ENCODE data around the gene CLBA1.

The CLBA1 gene

DNA sequence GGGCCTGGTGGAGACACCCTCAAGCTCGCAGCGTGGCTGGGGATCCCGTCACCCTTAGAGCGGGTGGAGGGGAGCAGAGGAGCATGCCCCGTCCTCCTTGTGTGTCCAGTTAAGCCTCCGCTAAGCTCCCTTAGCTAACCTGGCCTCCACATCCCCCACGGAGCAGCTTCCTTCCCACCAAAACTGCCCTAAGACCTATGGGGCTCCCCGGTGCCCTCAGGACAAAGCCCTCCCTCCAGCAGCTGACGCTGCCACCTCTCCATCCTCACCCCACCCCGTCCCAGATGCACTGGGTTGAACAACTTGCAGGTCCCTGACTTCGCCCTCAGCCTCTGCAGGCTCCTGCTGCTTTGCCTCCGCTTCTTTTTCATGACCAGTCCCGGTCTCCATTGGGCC is 11.4 kb upstream of the CLBA1 start:
- no peaks in the 10 kb centered on the region for H3K36me3 ChIP-seq (ENCODE audit: insufficient read depth, insufficient read length, low read length)
- no peaks in the 10 kb centered on the region for H3K9me3 ChIP-seq (ENCODE audit: insufficient read depth, low read length)
- peaks cover 51% of the 10 kb centered on the region for H3K4me1 ChIP-seq (ENCODE audit: insufficient read depth, insufficient read length)
- peaks cover 23% of the 10 kb centered on the region for H3K27me3 ChIP-seq (ENCODE audit: insufficient read depth, insufficient read length)
- no peak for DNase-seq (ENCODE audit: low read depth, low spot score)
- no peak for TF ChIP-seq SUZ12 (IDR thresholded peaks at IDR 0.05; ENCODE audit: extremely low read depth, insufficient read depth, insufficient read length)
- no peak for TF ChIP-seq YY1 (IDR thresholded peaks at IDR 0.05; ENCODE audit: insufficient read depth, insufficient read length)
- no peak for TF ChIP-seq ZNF274 (IDR thresholded peaks at IDR 0.05; ENCODE audit: low read depth, low read length)
- no peak overlapping the region for H3K4me3 ChIP-seq (ENCODE audit: insufficient read length, low read depth)
- H3K9ac ChIP-seq (ENCODE audit: insufficient read length, low read depth): peak overlapping the region; percentile 26

DNA sequence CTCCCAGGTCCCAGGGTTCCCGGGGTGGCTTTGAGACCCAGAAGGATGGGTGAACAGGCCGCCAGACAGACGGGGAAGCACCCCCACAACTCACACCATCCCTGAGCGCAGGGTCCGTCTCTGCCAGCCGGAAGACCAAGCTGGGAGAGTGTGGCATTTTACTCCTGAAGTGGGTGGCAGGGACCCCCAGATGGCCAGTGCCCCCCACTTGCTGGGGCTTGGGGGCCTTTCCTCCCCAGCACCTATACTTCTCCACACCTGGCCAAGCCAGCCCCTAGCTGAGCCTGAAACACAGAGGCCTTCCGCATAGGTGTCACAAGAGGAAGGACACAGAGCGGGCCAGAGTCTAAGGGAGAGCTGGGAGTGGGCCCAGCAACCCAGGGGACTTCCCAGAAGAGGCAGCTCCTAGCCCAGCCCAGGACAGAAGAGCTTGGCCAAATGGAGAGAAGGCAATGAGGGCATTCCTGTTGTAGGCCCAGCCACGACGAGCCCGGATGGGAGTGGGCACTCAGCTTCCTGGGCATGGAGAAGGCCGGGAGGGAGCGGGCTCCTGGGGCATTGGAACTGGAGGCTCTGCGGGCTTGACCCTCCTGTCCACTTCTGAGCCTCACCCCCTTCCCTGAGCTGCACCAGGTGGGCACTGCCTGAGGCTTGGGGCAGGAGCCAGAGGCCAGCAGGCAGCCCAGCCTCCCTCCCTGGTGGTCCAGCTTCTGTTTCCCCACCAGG is 10.8 kb upstream of the CLBA1 start:
- DNase-seq (ENCODE audit: low read depth, low spot score): no peak

DNA sequence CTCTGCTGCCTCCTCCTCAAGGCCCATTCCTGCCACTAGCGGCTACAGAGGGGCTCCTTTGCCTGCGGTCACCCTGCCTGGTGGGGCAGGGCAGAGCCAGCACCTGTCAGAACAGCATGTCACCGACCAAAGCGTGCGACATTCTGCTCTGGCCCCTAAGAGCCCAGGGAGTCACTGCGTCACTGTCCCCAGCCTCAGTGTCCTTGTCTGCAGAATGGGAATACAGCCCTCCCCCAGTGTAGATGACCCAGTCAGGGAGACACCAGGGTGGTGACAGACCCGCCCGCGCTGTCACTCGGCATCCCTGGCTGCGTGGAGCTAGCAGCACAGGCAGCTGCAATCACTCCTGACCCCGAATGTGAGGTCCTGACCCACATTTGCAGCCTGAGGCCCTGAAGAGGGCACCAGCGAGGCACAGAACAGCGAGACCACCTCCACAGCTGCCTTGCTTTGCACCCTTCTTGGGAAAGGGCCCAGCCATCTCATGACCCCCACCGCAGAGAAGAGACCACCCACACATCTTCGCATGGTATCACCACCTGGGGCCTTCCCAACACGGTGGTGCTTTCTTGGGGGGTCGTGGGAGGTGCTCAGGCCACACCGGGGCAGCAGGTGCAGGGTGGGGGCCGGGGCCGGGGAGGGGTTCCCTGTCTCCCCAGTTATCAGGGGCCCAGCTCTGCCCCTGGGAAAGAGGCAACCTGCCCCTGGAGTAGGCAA is 9.9 kb upstream of the CLBA1 start:
- no peak for DNase-seq (ENCODE audit: low read depth, low spot score)
- Histone ChIP-seq H3K4me3 (ENCODE audit: insufficient read length, low read depth) (no peak overlapping the region), H3K36me3 (ENCODE audit: insufficient read depth, insufficient read length, low read length) (no peaks in the 10 kb centered on the region), H3K9ac (ENCODE audit: insufficient read length, low read depth) (peak overlapping the region; percentile 26), H3K27me3 (ENCODE audit: insufficient read depth, insufficient read length) (peaks cover 38% of the 10 kb centered on the region), H3K9me3 (ENCODE audit: insufficient read depth, low read length) (no peaks in the 10 kb centered on the region), H3K4me1 (ENCODE audit: insufficient read depth, insufficient read length) (peaks cover 46% of the 10 kb centered on the region)
- no peak for TF ChIP-seq SUZ12 (IDR thresholded peaks at IDR 0.05; ENCODE audit: extremely low read depth, insufficient read depth, insufficient read length)
- TF ChIP-seq ZNF274 (IDR thresholded peaks at IDR 0.05; ENCODE audit: low read depth, low read length): no peak
- no peak for TF ChIP-seq YY1 (IDR thresholded peaks at IDR 0.05; ENCODE audit: insufficient read depth, insufficient read length)

More for the DNA sequence above, 10.8 kb upstream of the CLBA1 start:
- Histone ChIP-seq H3K4me1 (ENCODE audit: insufficient read depth, insufficient read length) (peaks cover 50% of the 10 kb centered on the region), H3K9me3 (ENCODE audit: insufficient read depth, low read length) (no peaks in the 10 kb centered on the region), H3K27me3 (ENCODE audit: insufficient read depth, insufficient read length) (peaks cover 30% of the 10 kb centered on the region), H3K36me3 (ENCODE audit: insufficient read depth, insufficient read length, low read length) (no peaks in the 10 kb centered on the region), H3K9ac (ENCODE audit: insufficient read length, low read depth) (peak overlapping the region; percentile 26), H3K4me3 (ENCODE audit: insufficient read length, low read depth) (no peak overlapping the region)
- TF ChIP-seq SUZ12 (IDR thresholded peaks at IDR 0.05; ENCODE audit: extremely low read depth, insufficient read depth, insufficient read length): no peak
- TF ChIP-seq ZNF274 (IDR thresholded peaks at IDR 0.05; ENCODE audit: low read depth, low read length): no peak
- no peak for TF ChIP-seq YY1 (IDR thresholded peaks at IDR 0.05; ENCODE audit: insufficient read depth, insufficient read length)

DNA sequence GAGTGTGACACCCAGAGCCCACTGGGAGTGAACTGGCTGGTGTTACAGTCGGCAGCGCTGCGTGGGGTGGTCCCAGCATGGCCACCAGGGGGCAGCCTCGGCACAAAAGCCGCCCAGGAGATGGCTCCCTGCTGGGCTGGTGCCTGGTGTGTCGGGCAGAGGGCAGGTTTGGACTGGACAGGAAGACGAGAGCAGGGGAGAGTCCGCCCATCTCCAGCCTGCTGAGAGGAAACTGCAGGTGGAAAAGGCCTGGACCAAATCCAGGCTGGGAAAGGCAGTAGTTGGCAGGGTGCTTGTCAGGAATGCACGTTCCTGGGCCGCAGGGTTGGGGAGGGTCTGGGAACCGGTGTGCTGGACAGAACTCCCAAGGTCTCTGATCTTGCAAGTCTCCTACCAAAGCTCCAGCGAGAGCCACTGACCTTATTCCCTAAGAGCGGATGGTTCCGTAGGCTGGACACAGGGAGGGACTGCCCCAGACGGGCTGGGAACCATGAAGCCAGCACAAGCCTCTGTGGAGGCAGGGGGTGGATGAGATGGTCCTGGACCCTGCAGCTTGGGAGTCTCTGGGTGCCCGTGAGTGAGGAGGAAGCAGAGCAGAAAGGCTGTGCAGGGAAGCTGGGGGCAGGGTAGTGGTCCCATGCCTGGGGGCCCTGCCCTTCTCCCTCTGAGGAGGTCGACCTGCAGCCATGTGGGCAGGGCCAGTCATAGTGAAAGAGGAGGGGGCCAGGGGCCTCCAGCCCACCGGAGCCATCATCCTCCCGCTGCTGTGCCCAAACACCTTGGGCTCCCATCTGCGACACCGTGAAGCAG is 9.2 kb upstream of the CLBA1 start:
- Histone ChIP-seq H3K27me3 (ENCODE audit: insufficient read depth, insufficient read length) (peaks cover 40% of the 10 kb centered on the region), H3K9ac (ENCODE audit: insufficient read length, low read depth) (no peak overlapping the region), H3K4me3 (ENCODE audit: insufficient read length, low read depth) (no peak overlapping the region), H3K4me1 (ENCODE audit: insufficient read depth, insufficient read length) (peaks cover 46% of the 10 kb centered on the region), H3K36me3 (ENCODE audit: insufficient read depth, insufficient read length, low read length) (no peaks in the 10 kb centered on the region), H3K9me3 (ENCODE audit: insufficient read depth, low read length) (no peaks in the 10 kb centered on the region)
- TF ChIP-seq ZNF274 (IDR thresholded peaks at IDR 0.05; ENCODE audit: low read depth, low read length) (no peak), YY1 (IDR thresholded peaks at IDR 0.05; ENCODE audit: insufficient read depth, insufficient read length) (no peak), SUZ12 (IDR thresholded peaks at IDR 0.05; ENCODE audit: extremely low read depth, insufficient read depth, insufficient read length) (no peak)
- no peak for DNase-seq (ENCODE audit: low read depth, low spot score)

DNA sequence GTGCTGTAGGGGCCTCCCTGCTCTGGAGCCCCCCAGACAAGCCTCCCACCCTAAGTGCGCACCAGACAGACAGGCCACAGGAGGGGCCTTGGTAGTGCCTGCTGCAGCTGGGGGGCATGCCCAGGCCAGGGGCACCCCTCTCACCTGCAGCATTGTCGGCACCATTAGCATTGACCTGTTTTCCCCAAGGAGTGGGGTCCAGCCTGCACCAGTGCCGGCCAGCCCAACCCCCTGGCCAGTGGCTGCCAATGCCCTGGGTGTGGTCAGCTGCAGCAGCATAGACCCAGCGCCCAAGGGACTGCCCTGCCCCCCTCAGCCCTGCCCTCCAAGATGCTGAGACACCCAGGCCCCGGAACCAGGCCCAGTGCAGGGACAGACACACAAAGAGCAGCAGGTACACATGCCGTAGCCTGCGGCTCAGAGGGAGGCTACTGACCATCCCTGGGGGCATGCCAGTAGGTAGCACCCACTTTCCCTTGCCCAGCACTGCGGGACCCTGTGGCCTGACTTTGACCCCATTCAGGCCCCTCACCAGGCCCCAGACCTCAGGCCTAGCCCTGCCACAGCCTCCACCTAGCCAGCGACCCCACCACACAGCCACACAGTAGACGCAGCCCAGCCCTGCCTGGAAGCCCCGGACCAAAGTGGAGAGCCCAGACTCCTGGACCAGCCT is 8.4 kb upstream of the CLBA1 start:
- no peak for TF ChIP-seq SUZ12 (IDR thresholded peaks at IDR 0.05; ENCODE audit: extremely low read depth, insufficient read depth, insufficient read length)
- no peak for TF ChIP-seq YY1 (IDR thresholded peaks at IDR 0.05; ENCODE audit: insufficient read depth, insufficient read length)
- no peak for TF ChIP-seq ZNF274 (IDR thresholded peaks at IDR 0.05; ENCODE audit: low read depth, low read length)
- peaks cover 41% of the 10 kb centered on the region for H3K4me1 ChIP-seq (ENCODE audit: insufficient read depth, insufficient read length)
- DNase-seq (ENCODE audit: low read depth, low spot score): no peak
- H3K9ac ChIP-seq (ENCODE audit: insufficient read length, low read depth): peak overlapping the region; percentile 74
- H3K27me3 ChIP-seq (ENCODE audit: insufficient read depth, insufficient read length): peaks cover 40% of the 10 kb centered on the region
- peak overlapping the region; percentile 53 for H3K4me3 ChIP-seq (ENCODE audit: insufficient read length, low read depth)
- no peaks in the 10 kb centered on the region for H3K36me3 ChIP-seq (ENCODE audit: insufficient read depth, insufficient read length, low read length)
- no peaks in the 10 kb centered on the region for H3K9me3 ChIP-seq (ENCODE audit: insufficient read depth, low read length)

DNA sequence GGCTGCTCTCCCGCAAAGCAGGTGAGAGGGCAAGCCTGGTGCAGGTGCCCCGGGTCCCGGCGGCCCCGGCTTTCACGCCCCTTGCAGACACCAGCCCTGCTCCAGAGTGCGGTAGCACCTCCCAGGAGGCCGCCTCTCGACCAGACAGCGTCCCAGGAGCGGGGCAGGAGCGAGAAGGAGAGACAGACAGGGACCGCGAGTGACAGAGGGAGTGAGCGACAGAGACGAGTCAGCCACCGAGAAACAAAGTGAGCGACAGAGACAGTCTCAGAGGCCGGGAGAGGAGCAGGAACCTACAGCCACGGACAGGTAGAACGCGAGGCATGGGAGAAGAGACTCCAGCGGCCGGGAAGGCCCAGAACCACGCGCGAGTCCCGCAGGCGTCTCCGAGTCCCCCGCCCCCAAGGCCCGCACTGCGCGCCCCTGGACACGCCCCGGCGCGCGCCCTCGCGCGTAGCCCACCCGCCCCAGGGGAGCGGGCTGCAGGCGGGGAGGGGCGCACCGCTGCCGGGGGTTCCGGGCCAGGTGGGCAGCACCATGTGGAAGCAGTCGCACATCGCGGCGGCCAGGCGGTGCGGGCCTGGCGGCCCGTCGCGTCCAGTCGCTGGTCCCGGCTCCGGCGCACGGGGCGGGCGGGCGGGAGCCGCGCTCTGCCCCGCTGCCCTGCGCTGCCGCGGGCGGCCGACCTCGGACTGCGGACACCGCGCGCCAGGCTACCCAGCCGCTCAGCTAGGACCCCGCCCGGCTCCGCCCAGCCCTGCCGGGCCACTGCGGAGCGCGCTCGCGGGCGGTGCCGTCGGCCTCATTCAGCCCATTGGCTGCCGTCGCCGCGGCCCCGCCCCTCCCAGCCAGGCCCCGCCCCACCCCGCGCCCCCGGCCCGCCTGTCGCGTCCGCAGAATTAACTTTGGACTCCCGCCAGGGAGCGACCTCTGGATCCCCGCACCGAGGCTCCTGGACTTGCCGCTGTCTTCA is 7.6 kb upstream of the CLBA1 start, which contains the start of gene AHNAK2:
Gene AHNAK2, minus strand, starts transcription at position 694 of the 973 bp plus-strand sequence. Its CDS starts 137 bp downstream, at position 557.
- H3K27me3 ChIP-seq (ENCODE audit: insufficient read depth, insufficient read length): peaks cover 40% of the 10 kb centered on the region
- TF ChIP-seq YY1 (IDR thresholded peaks at IDR 0.05; ENCODE audit: insufficient read depth, insufficient read length) (no peak), SUZ12 (IDR thresholded peaks at IDR 0.05; ENCODE audit: extremely low read depth, insufficient read depth, insufficient read length) (no peak), ZNF274 (IDR thresholded peaks at IDR 0.05; ENCODE audit: low read depth, low read length) (no peak)
- peaks cover 33% of the 10 kb centered on the region for H3K4me1 ChIP-seq (ENCODE audit: insufficient read depth, insufficient read length)
- H3K9me3 ChIP-seq (ENCODE audit: insufficient read depth, low read length): no peaks in the 10 kb centered on the region
- DNase-seq (ENCODE audit: low read depth, low spot score): peak; percentile 56
- peak within 1 kb of the TSS; percentile 53 for H3K4me3 ChIP-seq (ENCODE audit: insufficient read length, low read depth)
- H3K9ac ChIP-seq (ENCODE audit: insufficient read length, low read depth): peak within 1 kb of the TSS; percentile 74
- no peaks in the 10 kb centered on the region for H3K36me3 ChIP-seq (ENCODE audit: insufficient read depth, insufficient read length, low read length)

All from NT2/D1 (cell line).